Thymus (tissue), 11 donors: ENCODE data around the gene UNC45B. TPM values are rescaled to one million over a fixed set of nuclear protein-coding genes. Genes with fewer than 3 reads are reported as not detected.

ENCODE experiments used
- DNase-seq, 9 donors: peaks; one replicate each; pipeline ENCODE4 v3.0.0-alpha.2; 2013; ENCODE audit warnings: low spot score in 9 of 9, low read depth in 6 of 9, missing footprints in 1 of 9
- H3K27ac ChIP-seq, 2 donors: one replicate each; pipeline ENCODE4 v1.5.1; 2013; ENCODE audit warnings: control low read depth in 1 of 2, low read depth in 1 of 2, low read length in 1 of 2, mild to moderate bottlenecking in 1 of 2, moderate library complexity in 1 of 2
- H3K27me3 ChIP-seq, 2 donors: one replicate each; pipeline ENCODE4 v1.5.1; 2013; ENCODE audit warnings: low read length in 1 of 2; ENCODE audit not compliant: control insufficient read depth in 2 of 2, insufficient read depth in 1 of 2
- H3K36me3 ChIP-seq, 2 donors: one replicate each; pipeline ENCODE4 v1.5.1; 2013; ENCODE audit warnings: low read length in 1 of 2, mild to moderate bottlenecking in 1 of 2, moderate library complexity in 1 of 2; ENCODE audit not compliant: control insufficient read depth in 2 of 2, insufficient read depth in 2 of 2
- H3K4me1 ChIP-seq, 2 donors: one replicate each; pipeline ENCODE4 v1.5.1; 2013; ENCODE audit warnings: low read length in 2 of 2; ENCODE audit not compliant: control insufficient read depth in 2 of 2, insufficient read depth in 2 of 2
- H3K4me3 ChIP-seq, 2 donors: one replicate each; pipeline ENCODE4 v1.5.1; 2013; ENCODE audit warnings: low read length in 2 of 2, control low read depth in 1 of 2, mild to moderate bottlenecking in 1 of 2
- H3K9me3 ChIP-seq, 2 donors: one replicate each; pipeline ENCODE4 v1.5.1; 2013; ENCODE audit warnings: low read length in 1 of 2, mild to moderate bottlenecking in 1 of 2; ENCODE audit not compliant: control insufficient read depth in 2 of 2, insufficient read depth in 1 of 2
- WGBS: extraction: QIAGEN DNeasy Blood & Tissue Kit; methylation state at CpG from one replicate; pipeline ENCODE4 v1.1.7; 2013; 5-methylcytosine and 5-hydroxymethylcytosine counted together
- polyA plus RNA-seq: library from polyadenylated mRNA; stranded (reverse); fragments of 200-250 nt; gene quantifications from one replicate; pipeline ENCODE4 v1.2.3, GENCODE V29; 2013
- total RNA-seq: library from RNA; stranded (reverse); fragments of 120-200 nt; gene quantifications from one replicate; pipeline ENCODE4 v1.2.4, GENCODE V29; 2013
- donor health status: healthy.

Gene UNC45B
- total and polyA plus RNA-seq, 2 donors = 0.27 to 0.76 TPM

DNA sequence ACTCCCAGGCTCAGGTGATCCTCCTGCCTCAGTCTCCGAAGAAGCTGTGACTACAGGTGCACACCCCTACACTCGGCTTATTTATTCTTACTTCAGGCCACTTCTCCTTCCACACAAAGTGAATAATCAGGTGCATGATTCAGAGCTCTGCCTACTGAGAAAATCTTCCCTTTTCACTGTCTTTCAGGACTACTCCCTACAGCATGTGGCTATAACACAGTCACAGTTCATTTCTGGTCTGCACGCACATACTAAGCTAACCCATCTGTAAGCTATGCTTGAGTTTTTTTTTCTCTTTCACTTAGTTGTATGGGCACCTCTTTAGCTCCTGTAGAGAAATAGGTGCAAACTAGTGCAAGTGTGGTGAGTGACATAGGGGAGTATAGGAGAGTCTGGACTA lies 87.7 kb downstream of the UNC45B start:
- no peaks in the 10 kb centered on the region for H3K36me3 ChIP-seq
- H3K4me1 ChIP-seq = peaks cover 29 to 36% of the 10 kb centered on the region in 2 donors
- H3K27me3 ChIP-seq = no peaks in the 10 kb centered on the region
- no peak overlapping the region for H3K4me3 ChIP-seq
- peak overlapping the region in 1 of 2 donors; percentile 62 for H3K27ac ChIP-seq
- WGBS = 92% methylated on average over 3 of the region's 3 CpGs
- H3K9me3 ChIP-seq = no peaks in the 10 kb centered on the region
- no peak for DNase-seq

DNA sequence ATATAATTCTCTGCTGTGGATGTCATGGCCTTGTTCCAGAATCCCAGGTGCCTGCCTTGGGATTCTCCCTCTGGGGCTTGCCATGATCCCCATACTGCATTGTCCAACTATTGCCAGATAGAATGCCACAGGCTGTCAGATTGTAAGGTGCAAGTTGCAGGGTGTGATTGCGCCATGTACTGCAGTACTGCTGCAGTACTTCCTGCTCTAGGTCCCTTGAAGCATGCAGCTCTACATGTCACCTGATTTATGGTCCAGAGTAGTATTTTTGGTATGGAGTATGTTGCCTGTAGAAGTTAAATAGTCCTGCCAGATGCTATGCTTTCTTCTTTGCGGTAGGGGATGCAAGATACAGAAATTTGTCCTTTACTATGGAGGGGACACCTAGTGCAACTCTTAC lies 88.3 kb downstream of the UNC45B start:
- H3K4me3 ChIP-seq = no peak overlapping the region
- H3K4me1 ChIP-seq = peaks cover 32 to 43% of the 10 kb centered on the region in 2 donors
- 49% methylated on average over 2 of the region's 2 CpGs for WGBS
- no peaks in the 10 kb centered on the region for H3K9me3 ChIP-seq
- no peaks in the 10 kb centered on the region for H3K27me3 ChIP-seq
- H3K36me3 ChIP-seq = no peaks in the 10 kb centered on the region
- H3K27ac ChIP-seq = peak overlapping the region in 1 of 2 donors; percentile 62
- DNase-seq = peak in 2 of 9 donors; percentile 45 to 56

GRCh38 chr17:35236821-35237220 lies 89.2 kb downstream of the UNC45B start:
- Histone ChIP-seq H3K9me3 (no peaks in the 10 kb centered on the region), H3K36me3 (no peaks in the 10 kb centered on the region), H3K27ac (no peak overlapping the region), H3K4me3 (no peak overlapping the region), H3K27me3 (no peaks in the 10 kb centered on the region), H3K4me1 (peaks cover 37 to 51% of the 10 kb centered on the region in 2 donors)
- DNase-seq = no peak
- WGBS = 78% methylated on average over 5 of the region's 5 CpGs

DNA sequence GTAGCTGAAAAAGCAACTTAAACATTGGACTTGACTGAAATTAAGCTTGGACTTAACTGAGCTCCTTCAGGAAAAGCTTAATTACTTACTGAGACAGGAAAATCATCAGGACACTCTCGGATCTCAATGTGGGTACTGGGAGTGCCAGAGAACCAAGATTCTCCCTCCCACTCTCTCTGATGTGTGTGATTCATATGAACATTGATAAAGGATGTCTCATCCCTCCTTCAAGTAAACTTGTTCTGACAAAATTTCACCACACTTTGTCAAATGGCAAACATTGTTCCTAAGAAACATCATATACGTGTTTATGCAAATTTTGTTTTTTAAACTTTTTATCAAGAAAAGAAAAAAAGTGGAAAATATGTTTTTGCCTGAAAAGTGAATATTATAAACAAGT lies 91.2 kb downstream of the UNC45B start:
- no peak for DNase-seq
- Histone ChIP-seq H3K4me3 (no peak overlapping the region), H3K9me3 (no peaks in the 10 kb centered on the region), H3K27me3 (no peaks in the 10 kb centered on the region), H3K27ac (peak overlapping the region; percentile 39 to 44), H3K36me3 (no peaks in the 10 kb centered on the region), H3K4me1 (peaks cover 37 to 51% of the 10 kb centered on the region in 2 donors)
- 80% methylated on average over 2 of the region's 2 CpGs for WGBS

Other genes starting within 250 kb of the UNC45B start
- gene CCT6B, start 186.4 kb upstream of the UNC45B start, total RNA-seq = 1.3 TPM
- gene CCT6B, start 186.4 kb upstream of the UNC45B start, polyA plus RNA-seq = 4.0 TPM
- gene ZNF830, start 186.3 kb upstream of the UNC45B start, total RNA-seq = 21.9 TPM
- 30.3 TPM for gene ZNF830, start 186.3 kb upstream of the UNC45B start, polyA plus RNA-seq
- 18.8 TPM for gene LIG3, start 167.3 kb upstream of the UNC45B start, total RNA-seq
- 7.6 TPM for gene LIG3, start 167.3 kb upstream of the UNC45B start, polyA plus RNA-seq
- 17.6 TPM for gene RFFL, start 84.1 kb upstream of the UNC45B start, total RNA-seq
- gene RFFL, start 84.1 kb upstream of the UNC45B start, polyA plus RNA-seq = 16.5 TPM
- gene RAD51D, start 28.0 kb upstream of the UNC45B start, total RNA-seq = 7.7 TPM
- gene RAD51D, start 28.0 kb upstream of the UNC45B start, polyA plus RNA-seq = 5.9 TPM
- gene FNDC8, start 26.2 kb upstream of the UNC45B start, total RNA-seq = not detected
- gene FNDC8, start 26.2 kb upstream of the UNC45B start, polyA plus RNA-seq = 0.02 TPM
- gene NLE1, start 5.5 kb upstream of the UNC45B start, total RNA-seq = 11.2 TPM
- 4.9 TPM for gene NLE1, start 5.5 kb upstream of the UNC45B start, polyA plus RNA-seq
- not detected for gene SLC35G3, start 46.6 kb downstream of the UNC45B start, total RNA-seq
- 0.09 TPM for gene SLC35G3, start 46.6 kb downstream of the UNC45B start, polyA plus RNA-seq
- 63.5 TPM for gene SLFN5, start 95.3 kb downstream of the UNC45B start, total RNA-seq
- 24.8 TPM for gene SLFN5, start 95.3 kb downstream of the UNC45B start, polyA plus RNA-seq
- gene SLFN11, start 225.8 kb downstream of the UNC45B start, total RNA-seq = 34.7 TPM
- 9.4 TPM for gene SLFN11, start 225.8 kb downstream of the UNC45B start, polyA plus RNA-seq